K562 (cell line): ENCODE measurements around the gene DYNC2LI1. TPM values are rescaled to one million over a fixed set of nuclear protein-coding genes. Genes with fewer than 3 reads are reported as not detected.
A peak's percentile ranks its signal among the peaks of the same experiment; 100 is the strongest.

ENCODE experiments used
- ATAC-seq: fragments of 200-7000 bp; cut with Tn5 transposase; 3 replicates; pipeline ENCODE4 v1.9.1; 2020; ENCODE audit warnings: moderate library complexity
- BruUV-seq: library from RNA; stranded (reverse); fragments of 400-500 nt; replicated peaks from 2 replicates; lab custom pipeline; 2021; lab: Mats Ljungman, UMichigan
- CTCF ChIA-PET: fragments of 300-600 bp; formaldehyde crosslinking; extraction: SDS; loops from one replicate; lab custom pipeline; 2021; ENCODE audit warnings: low intra/inter-chr PET ratio; lab: Yijun Ruan, JAX
- POLR2A ChIA-PET: fragments of 300-600, 350-650 bp; sonication (Branson Sonifier 250); formaldehyde crosslinking; extraction: SDS; loops from one replicate; lab custom pipeline; 2021; ENCODE audit warnings: antibody characterized with exemption, inconsistent platforms; lab: Yijun Ruan, JAX
- DNase-seq, 4 experiments: peaks; one replicate each; pipeline versions ENCODE4 v3.0.0 to v3.0.0-alpha.2; 2011 to 2018; ENCODE audit warnings: low spot score in 3 of 4, mixed read lengths in 3 of 4; ENCODE audit errors: extremely low read depth in 1 of 4
- FAIRE-seq: peaks from 2 replicates; lab custom pipeline; 2011; peaks lifted over from hg19 to GRCh38; lab: Jason Lieb, UNC
- H2AFZ ChIP-seq: 2 replicates; pipeline ENCODE4 v1.6.0; 2011; ENCODE audit warnings: low read depth, low read length, control low read depth, inconsistent platforms
- H3K27ac ChIP-seq: fragments of 200-600 bp; 3 replicates; pipeline ENCODE4 v1.8.0; 2011; ENCODE audit warnings: low read depth, mild to moderate bottlenecking, control low read depth, inconsistent platforms, low read length, moderate library complexity, mixed read lengths; ENCODE audit errors: extremely low read depth
- H3K27me3 ChIP-seq, 2 experiments: fragments of 300-600 bp in 1 of 2; 2 replicates in 1 of 2; 3 replicates in 1 of 2; pipeline versions ENCODE4 v1.6.0 to v1.8.0; 2011; ENCODE audit warnings: inconsistent platforms in 2 of 2, low read length in 2 of 2, mild to moderate bottlenecking in 1 of 2, mixed read lengths in 1 of 2, moderate library complexity in 1 of 2; ENCODE audit not compliant: control insufficient read depth in 2 of 2, insufficient read depth in 2 of 2
- H3K36me3 ChIP-seq: fragments of 300-600 bp; 3 replicates; pipeline ENCODE4 v1.8.0; 2011; ENCODE audit warnings: mild to moderate bottlenecking, low read length, inconsistent platforms; ENCODE audit not compliant: control insufficient read depth, insufficient read depth
- H3K4me1 ChIP-seq, 2 experiments: fragments of 200-600 bp in 1 of 2; replicated peaks in 1 of 2; 2 replicates in 1 of 2; 3 replicates in 1 of 2; pipeline versions ENCODE4 v1.5.1 to v1.8.0; 2011; ENCODE audit warnings: inconsistent platforms in 2 of 2, low read length in 2 of 2, mild to moderate bottlenecking in 1 of 2, mixed read lengths in 1 of 2, moderate library complexity in 1 of 2; ENCODE audit not compliant: control insufficient read depth in 2 of 2, insufficient read depth in 2 of 2
- H3K4me2 ChIP-seq: 2 replicates; pipeline ENCODE4 v1.6.1; 2011; ENCODE audit warnings: low read length, control low read depth, inconsistent platforms, mixed read lengths; ENCODE audit not compliant: insufficient read depth
- H3K4me3 ChIP-seq: fragments of 200-600 bp; sonication (generic), shearing (Covaris generic); 2 replicates; pipeline ENCODE4 v1.5.1; 2016; ENCODE audit warnings: control low read depth, inconsistent platforms
- H3K79me2 ChIP-seq: fragments of 200-600 bp; 3 replicates; pipeline ENCODE4 v1.8.0; 2011; ENCODE audit warnings: low read length, inconsistent platforms; ENCODE audit not compliant: control insufficient read depth, insufficient read depth
- H3K9ac ChIP-seq, 2 experiments: 2 replicates each; pipeline versions ENCODE4 v1.6.0 to v1.6.1; 2011; ENCODE audit warnings: low read depth in 2 of 2, low read length in 2 of 2, control low read depth in 1 of 2, inconsistent platforms in 1 of 2, mild to moderate bottlenecking in 1 of 2, mixed read lengths in 1 of 2; ENCODE audit not compliant: insufficient read depth in 1 of 2
- H3K9me1 ChIP-seq: one replicate; pipeline ENCODE4 v1.6.0; 2011; ENCODE audit warnings: inconsistent platforms, mild to moderate bottlenecking, low read length, moderate library complexity; ENCODE audit not compliant: control insufficient read depth, insufficient read depth
- H3K9me3 ChIP-seq: replicated peaks from 2 replicates; pipeline ENCODE4 v1.5.1; 2011; ENCODE audit warnings: low read depth, low read length, inconsistent platforms; ENCODE audit not compliant: control insufficient read depth, insufficient read depth
- H4K20me1 ChIP-seq: replicated peaks from 2 replicates; pipeline ENCODE4 v1.6.1; 2011; ENCODE audit warnings: low read length, inconsistent platforms, mixed read lengths; ENCODE audit not compliant: control insufficient read depth, insufficient read depth
- ELF1 ChIP-seq: fragments of 200-800 bp; sonication (Bioruptor generic); IDR thresholded peaks from 2 replicates; pipeline ENCODE4 v1.6.1; 2016; ENCODE audit warnings: missing genetic modification characterization, missing compliant biosample characterization
- MEIS2 ChIP-seq: fragments of 450-650 bp; IDR thresholded peaks from 2 replicates; pipeline ENCODE4 v1.6.1; 2014; ENCODE audit warnings: mild to moderate bottlenecking; ENCODE audit not compliant: partially characterized antibody
- PCBP1 ChIP-seq: fragments of 200-400 bp; formaldehyde crosslinking; IDR thresholded peaks from 2 replicates; pipeline ENCODE4 v1.6.1; 2018; ENCODE audit warnings: mild to moderate bottlenecking, low read depth, low read length; ENCODE audit not compliant: poor library complexity, severe bottlenecking
- XRCC3 ChIP-seq: fragments of 450-650 bp; IDR thresholded peaks from 2 replicates; pipeline ENCODE4 v1.6.1; 2017; ENCODE audit warnings: mild to moderate bottlenecking, moderate library complexity
- ZNF121 ChIP-seq: sonication (generic); formaldehyde crosslinking; conservative IDR thresholded peaks from 2 replicates; pipeline ENCODE4 v1.8.0; 2022; ENCODE audit warnings: missing genetic modification reagents
- WGBS: fragments of 100-300 bp; shearing (Covaris generic); methylation state at CpG from one replicate; pipeline ENCODE4 v1.1.6; 2016; ENCODE audit warnings: low coverage, mixed read lengths; ENCODE audit not compliant: insufficient coverage; ENCODE audit errors: missing lambda C conversion rate; 5-methylcytosine and 5-hydroxymethylcytosine counted together
- in situ Hi-C: fragments of 300-500 bp; cut with MboI; formaldehyde crosslinking; loops from 4 replicates; pipeline ENCODE4 v1.15.0; 2018; ENCODE audit warnings: inconsistent platforms, mixed read lengths
- intact Hi-C: fragments of 100-400 bp; cut with micrococcal nuclease; formaldehyde crosslinking; loops from 2 replicates; pipeline ENCODE4 v1.14.2; 2022
- polyA plus RNA-seq, 8 experiments: library from polyadenylated mRNA; depleted of rRNA in 4 of 8; stranded (reverse) in 5 of 8; unstranded in 3 of 8; fragments of >200 nt; fragmentation: Nextera tagmentation in 2 of 8; fragmentation: Illumina TruSeq in 1 of 8; extraction: Ambion mirVana in 2 of 8; extraction: Trizol in 1 of 8; gene quantifications; 2 replicates each; pipeline versions ENCODE4 v1.2.1 to v1.2.3, GENCODE V29; 2011 to 2014; ENCODE audit warnings: inconsistent platforms in 1 of 8, missing spikeins in 1 of 8
- total RNA-seq, 7 experiments: library from RNA; depleted of rRNA in 6 of 7; stranded (reverse); fragments of >200 nt in 6 of 7; fragmentation: Illumina TruSeq in 2 of 7; extraction: Trizol in 2 of 7; gene quantifications; 2 replicates each; pipeline versions ENCODE4 v1.2.1 to v1.2.3, GENCODE V29; 2011 to 2021; ENCODE audit warnings: low replicate concordance in 1 of 7
- TF ChIP-seq, protein P1 (sequence below): fragments of 250-450 bp; sonication (Bioruptor Pico); IDR thresholded peaks from 2 replicates; pipeline ENCODE4 v1.4.0; 2020; ENCODE audit warnings: mild to moderate bottlenecking, moderate library complexity, borderline replicate concordance
- TF ChIP-seq, protein P2 (sequence below): fragments of 450-650 bp; IDR thresholded peaks from 2 replicates; pipeline ENCODE4 v1.6.1; 2014; ENCODE audit warnings: low read depth, mild to moderate bottlenecking, moderate library complexity, borderline replicate concordance

DYNC2LI1 gene
- total and polyA plus RNA-seq, 9 of the 15 experiments (the other 6 are each of a cell fraction or from before 2014, with no cell fraction given) = 12.5 to 42.2 (median 25.8) TPM

DNA sequence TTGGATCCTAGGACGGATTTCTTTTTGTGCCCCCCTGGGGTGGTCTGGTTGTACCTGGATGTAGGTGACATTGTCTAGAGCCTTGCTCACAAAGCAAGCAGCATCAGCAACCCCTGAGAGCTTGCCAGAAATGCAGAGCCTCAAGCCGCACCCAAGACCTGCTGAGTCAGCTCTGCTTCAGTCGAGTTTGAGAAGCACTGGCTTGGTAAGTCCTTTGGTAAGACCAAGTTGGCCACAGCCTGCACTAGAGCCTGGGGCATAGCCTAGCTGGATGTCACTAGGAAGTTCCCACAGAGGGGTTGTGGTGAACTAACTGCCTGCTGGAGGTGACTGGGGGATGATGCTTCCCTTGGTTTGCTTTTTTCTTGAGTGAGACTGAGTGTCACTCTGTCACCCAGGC, 58.6 kb downstream of the DYNC2LI1 start (continued):
- TF ChIP-seq, protein P1, sequence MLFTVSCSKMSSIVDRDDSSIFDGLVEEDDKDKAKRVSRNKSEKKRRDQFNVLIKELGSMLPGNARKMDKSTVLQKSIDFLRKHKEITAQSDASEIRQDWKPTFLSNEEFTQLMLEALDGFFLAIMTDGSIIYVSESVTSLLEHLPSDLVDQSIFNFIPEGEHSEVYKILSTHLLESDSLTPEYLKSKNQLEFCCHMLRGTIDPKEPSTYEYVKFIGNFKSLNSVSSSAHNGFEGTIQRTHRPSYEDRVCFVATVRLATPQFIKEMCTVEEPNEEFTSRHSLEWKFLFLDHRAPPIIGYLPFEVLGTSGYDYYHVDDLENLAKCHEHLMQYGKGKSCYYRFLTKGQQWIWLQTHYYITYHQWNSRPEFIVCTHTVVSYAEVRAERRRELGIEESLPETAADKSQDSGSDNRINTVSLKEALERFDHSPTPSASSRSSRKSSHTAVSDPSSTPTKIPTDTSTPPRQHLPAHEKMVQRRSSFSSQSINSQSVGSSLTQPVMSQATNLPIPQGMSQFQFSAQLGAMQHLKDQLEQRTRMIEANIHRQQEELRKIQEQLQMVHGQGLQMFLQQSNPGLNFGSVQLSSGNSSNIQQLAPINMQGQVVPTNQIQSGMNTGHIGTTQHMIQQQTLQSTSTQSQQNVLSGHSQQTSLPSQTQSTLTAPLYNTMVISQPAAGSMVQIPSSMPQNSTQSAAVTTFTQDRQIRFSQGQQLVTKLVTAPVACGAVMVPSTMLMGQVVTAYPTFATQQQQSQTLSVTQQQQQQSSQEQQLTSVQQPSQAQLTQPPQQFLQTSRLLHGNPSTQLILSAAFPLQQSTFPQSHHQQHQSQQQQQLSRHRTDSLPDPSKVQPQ (CRISPR knock-in tag) = no peak
- no peak for TF ChIP-seq MEIS2
- TF ChIP-seq PCBP1 = no peak
- TF ChIP-seq ELF1 (tag) = no peak
- TF ChIP-seq, protein P2, sequence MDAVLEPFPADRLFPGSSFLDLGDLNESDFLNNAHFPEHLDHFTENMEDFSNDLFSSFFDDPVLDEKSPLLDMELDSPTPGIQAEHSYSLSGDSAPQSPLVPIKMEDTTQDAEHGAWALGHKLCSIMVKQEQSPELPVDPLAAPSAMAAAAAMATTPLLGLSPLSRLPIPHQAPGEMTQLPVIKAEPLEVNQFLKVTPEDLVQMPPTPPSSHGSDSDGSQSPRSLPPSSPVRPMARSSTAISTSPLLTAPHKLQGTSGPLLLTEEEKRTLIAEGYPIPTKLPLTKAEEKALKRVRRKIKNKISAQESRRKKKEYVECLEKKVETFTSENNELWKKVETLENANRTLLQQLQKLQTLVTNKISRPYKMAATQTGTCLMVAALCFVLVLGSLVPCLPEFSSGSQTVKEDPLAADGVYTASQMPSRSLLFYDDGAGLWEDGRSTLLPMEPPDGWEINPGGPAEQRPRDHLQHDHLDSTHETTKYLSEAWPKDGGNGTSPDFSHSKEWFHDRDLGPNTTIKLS = no peak

DNA sequence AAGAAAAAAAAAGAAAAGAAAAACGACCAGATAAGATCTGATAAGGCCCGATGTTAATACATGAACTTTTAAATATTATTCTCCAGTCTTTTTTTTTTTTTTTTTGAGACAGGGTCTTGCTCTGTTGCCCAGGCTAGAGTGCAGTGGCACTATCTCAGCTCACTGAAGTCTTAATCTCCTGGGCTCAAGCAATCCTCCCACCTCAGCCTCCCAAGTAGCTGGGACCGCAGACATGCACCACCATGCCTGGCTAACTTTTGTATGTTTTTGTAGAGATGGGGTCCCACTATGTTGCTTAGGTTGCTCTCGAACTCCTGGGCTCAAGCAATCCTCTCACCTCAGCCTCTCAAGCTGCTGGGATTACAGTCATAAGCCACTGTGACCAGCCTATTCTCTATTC, 63.2 kb downstream of the DYNC2LI1 start:
- Histone ChIP-seq H3K9me3 (no peaks in the 10 kb centered on the region), H3K9ac (no peak overlapping the region), H4K20me1 (no peaks in the 10 kb centered on the region), H3K4me3 (no peak overlapping the region), H3K36me3 (no peaks in the 10 kb centered on the region), H3K4me2 (no peak overlapping the region), H3K27ac (no peak overlapping the region), H3K9me1 (no peaks in the 10 kb centered on the region), H3K27me3 (peaks cover 31 to 53% of the 10 kb centered on the region in 2 experiments), H3K4me1 (peaks cover 2 to 11% of the 10 kb centered on the region in 2 experiments; a peak in 3 of 5 replicates), H3K79me2 (no peaks in the 10 kb centered on the region), H2AFZ (no peak overlapping the region)
- CTCF ChIA-PET = no interaction called here
- FAIRE-seq (no peak), DNase-seq (no peak), ATAC-seq (no peak)
- intact Hi-C loops = no loop called here
- POLR2A ChIA-PET = interaction anchor here (0.7 to 2.1 kb wide), 3 partner anchors 9 to 48 kb away, joined by 3 to 6 read pairs (median 3); no protein-coding TSS in a partner anchor
- WGBS = 10% methylated on average over 4 of the region's 4 CpGs
- in situ Hi-C loops = no loop called here
- BruUV-seq = no TSS peak
- TF ChIP-seq ZNF121 (peak; percentile 58), XRCC3 (no peak)
